DND-41 (cell line): ENCODE data around the gene CYP4F22.

ENCODE experiments used
- CTCF ChIP-seq: IDR thresholded peaks from 2 replicates; pipeline ENCODE4 v1.5.1; 2012; ENCODE audit warnings: borderline replicate concordance, low read length, moderate library complexity, mild to moderate bottlenecking; ENCODE audit not compliant: poor library complexity, severe bottlenecking; ENCODE audit errors: extremely low read depth
- EZH2 ChIP-seq: IDR thresholded peaks from 3 replicates; pipeline ENCODE4 v1.6.1; 2012; ENCODE audit warnings: borderline replicate concordance, low read depth, mild to moderate bottlenecking, moderate library complexity, low read length, inconsistent platforms; ENCODE audit not compliant: severe bottlenecking

DNA sequence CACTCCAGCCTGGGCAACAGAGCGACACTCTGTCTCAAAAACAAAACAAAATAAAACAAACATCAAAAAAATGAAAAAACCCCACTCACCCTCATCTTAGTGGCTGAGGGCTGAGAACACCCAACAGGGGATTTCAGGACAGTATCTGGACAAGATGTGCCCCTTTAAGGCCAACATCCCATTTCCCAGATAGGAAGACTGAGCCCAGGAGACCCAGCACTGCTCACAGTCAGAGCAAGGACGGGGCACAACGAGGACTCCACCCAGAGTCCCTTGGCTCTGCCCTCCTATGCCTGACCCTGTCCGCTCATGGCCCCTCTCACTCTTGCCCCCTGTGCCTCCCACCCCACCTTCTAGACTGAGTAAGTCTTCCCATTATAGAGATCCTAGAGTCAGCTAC, 53.8 kb downstream of the CYP4F22 start:
- TF ChIP-seq CTCF (no peak), EZH2 (no peak)
